Measurements from ENCODE around the gene ARID4B.
"Not testable (repeated sequence)": the region's sequence is repeated elsewhere in the genome, so short reads cannot be mapped to it uniquely, and the experiment has no call there.

ARID4B gene

GRCh38 chr1:235159284-235159683 is 168.7 kb downstream of the ARID4B start:
- not testable (repeated sequence) for DNase-seq

DNA sequence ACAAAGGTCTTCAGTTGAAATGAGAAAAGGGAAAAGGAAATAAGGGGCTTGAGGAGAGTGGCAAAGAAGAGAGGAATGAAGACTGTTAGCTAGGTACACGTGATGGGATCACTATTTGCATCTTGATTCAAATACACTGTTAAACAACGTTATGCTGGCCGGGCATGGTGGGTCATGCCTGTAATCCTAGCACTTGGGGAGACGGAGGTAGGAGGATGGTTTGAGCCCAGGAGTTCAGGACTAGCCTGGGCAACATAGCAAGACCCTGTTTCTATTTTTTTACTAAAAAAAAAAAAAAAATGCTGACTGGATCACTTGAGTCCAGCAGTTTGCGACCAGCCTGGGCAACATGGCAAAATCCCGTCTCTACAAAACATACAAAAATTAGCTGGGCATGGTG is 169.3 kb downstream of the ARID4B start:
- DNase-seq = no peak

DNA sequence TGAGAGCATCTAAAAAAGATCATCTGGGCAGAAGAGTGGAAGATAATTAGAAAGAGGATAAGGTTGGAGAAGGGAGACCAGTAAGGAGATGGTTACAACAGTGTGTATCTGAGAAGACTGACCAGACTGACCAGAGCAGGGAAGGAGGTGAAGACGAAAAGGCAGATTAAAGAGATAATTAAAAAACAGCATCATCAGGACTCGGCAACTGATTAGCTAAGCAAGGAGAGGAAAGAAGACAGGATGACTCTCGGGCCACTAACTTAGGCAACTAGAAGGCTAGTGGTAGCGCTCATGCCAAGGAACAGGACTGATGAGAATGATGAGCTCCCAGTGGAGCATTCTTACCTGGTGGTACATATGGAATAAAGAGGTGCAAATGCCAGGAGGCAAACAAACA is 170.8 kb downstream of the ARID4B start:
- no peak for DNase-seq

DNA sequence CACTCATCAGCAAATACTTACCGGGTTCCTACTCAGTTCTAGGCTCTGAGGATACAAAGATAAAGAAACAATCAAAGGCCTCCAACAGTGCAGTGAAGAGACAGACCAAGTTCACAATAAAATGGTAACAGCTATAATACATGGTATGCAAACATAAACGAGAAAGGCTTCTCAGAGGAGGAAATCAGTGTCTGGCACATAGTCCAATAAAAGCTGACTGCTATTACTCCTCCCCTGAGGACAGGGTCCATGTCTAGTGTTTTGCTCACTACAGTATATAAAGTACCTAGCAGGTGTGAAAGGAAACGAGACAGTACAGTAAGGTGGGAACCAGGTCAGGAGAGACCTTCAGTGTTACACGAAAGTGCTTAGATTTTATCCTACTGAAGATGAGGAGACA is 171.2 kb downstream of the ARID4B start:
- no peak for DNase-seq

DNA sequence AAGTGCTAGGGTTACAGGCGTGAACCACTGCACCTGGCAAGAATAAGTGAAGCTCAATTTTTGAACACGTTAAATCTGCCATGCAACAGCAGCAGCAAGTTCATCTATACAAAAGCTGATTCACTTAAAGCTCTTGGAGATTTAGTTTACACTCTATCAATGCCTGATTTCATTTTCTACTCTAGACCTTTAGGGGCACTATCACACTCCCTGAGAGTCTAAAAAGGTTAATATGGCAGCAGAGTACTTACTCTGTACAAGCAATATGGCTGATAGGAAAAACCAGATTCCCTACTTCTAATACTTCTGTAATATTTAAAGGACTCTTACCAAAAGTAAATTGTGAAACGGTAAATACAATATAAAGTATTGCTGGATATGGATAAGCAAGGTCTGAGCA is 171.7 kb downstream of the ARID4B start:
- DNase-seq = no peak

- no peak for DNase-seq
Measured at GRCh38 chr1:235152235-235152634, 175.7 kb downstream of the ARID4B start.

GRCh38 chr1:235151033-235151432 is 176.9 kb downstream of the ARID4B start:
- no peak for DNase-seq

GRCh38 chr1:235149824-235150223 is 178.2 kb downstream of the ARID4B start:
- no peak for DNase-seq

GRCh38 chr1:235147269-235147668 is 180.7 kb downstream of the ARID4B start:
- DNase-seq = no peak

GRCh38 chr1:235145639-235146038 is 182.3 kb downstream of the ARID4B start:
- DNase-seq = no peak

DNA sequence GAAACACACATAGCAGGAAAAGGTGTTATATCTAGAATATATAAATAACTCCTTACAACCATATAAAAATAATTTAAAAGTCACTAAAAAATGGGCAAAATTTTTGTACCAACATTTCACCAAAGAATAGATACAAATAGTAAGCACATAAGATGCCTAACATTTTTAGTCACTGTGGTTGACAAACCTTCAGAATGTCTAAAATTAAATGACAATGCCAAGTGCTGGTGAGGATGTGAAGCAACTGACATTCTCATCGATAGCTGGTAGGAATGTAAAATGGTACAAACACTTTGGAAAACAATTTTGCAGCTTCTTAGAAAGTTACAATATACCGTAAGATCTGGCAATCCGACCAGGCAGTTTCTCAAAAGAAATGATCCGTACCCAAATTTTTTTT is 185.0 kb downstream of the ARID4B start:
- DNase-seq = no peak

DNA sequence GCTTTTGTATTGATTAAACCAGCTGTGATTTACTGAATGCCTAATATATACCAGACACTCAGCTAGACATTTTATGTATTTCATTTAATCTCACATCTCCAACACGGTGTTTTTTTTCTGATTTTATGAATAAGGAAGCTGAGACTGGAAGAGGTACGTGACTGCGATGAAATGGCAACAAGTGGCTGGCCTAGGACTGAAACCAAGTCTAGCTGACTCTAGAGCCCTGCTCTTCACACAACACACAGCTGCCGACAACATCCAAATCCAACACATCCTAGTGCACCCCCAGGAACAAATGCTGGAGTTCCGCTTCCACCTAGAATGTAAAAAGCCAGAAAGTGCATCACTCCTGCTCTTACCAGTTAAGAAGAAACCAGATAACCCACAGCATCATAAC is 188.7 kb downstream of the ARID4B start:
- DNase-seq = no peak

DNA sequence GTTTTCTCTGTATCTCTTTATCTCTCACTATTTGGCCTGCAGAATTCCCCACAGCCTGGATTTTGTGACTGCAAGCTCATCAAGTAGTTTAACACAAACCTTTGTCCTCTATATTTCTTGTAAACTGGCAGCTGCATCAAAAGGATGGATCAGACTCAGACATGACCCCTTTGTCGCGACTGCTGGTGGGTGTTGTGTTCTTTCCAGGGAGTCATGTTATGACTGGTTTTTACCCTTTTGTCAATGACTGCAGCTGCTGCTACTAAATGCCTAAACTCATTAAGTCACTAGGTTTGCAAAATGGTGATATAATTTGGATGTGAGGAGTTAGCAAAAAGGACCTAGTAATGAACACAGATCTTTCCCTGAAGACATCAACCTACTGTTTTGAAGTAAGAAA is 189.2 kb downstream of the ARID4B start:
- DNase-seq = no peak

DNA sequence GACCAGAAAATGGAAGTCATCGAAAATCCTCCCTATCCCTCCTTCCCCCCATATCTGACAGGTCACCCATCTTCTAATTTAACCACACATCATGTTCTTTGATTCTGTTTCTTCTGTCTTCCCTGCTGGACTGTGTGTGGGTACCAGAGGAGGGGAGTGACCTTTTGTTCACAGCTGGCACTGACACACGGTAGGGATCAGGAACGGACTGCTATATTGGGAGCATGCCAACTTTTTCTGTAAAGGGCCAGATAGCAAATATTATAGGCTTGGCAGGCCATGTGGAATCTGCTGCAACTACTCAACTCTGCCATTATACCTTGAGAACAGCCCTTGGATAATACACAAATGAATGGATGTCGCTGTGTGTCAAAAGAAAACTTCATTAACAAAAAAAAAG is 191.9 kb downstream of the ARID4B start:
- DNase-seq = no peak

GRCh38 chr1:235134171-235134570 is 193.8 kb downstream of the ARID4B start:
- DNase-seq = no peak

GRCh38 chr1:235133086-235133485 is 194.9 kb downstream of the ARID4B start:
- no peak for DNase-seq

DNA sequence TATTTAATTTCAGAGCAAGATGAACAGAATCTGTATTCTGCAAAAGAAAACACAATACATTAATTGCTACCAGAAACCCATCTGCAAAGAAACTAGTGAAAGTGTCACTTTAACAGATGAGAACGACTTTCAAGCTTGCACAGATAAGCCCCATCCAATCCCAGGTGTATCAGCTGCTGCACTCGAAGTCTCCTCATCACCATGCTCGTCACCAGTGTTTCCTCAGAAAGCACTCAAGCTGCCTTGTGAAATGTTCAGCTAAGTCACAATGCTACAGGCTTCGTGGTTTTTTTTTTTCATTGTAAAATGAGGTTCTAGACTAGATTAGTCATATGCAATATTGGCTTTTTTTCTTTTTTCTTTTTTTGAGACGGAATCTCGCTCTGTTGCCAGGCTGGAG is 196.0 kb downstream of the ARID4B start:
- no peak for DNase-seq

DNA sequence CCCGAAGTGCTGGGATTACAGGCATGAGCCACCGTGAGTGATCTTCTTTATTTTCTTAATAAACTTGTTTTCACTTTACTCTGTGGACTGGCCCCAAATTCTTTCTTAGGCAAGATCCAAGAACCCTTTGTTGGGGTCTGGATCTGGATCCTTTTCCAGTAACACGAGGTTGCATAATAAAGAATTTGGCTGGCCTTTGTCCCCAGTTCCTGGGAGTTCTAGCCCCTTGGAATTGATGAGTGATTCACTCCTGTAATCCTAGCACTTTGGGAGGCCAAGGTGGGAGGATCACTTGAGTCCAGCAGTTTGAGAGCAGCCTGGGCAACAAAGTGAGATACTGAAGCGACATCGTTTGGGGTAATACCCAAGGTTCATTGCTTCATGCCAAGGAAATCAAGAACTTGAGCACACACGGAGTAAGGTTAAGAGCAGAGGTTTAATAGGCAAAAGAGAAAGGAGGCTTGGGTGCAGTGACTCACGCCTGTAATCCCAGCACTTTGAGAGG is 197.2 kb downstream of the ARID4B start:
- no peak for DNase-seq

- no peak for DNase-seq
Measured at GRCh38 chr1:235129774-235130570, 198.0 kb downstream of the ARID4B start.

DNA sequence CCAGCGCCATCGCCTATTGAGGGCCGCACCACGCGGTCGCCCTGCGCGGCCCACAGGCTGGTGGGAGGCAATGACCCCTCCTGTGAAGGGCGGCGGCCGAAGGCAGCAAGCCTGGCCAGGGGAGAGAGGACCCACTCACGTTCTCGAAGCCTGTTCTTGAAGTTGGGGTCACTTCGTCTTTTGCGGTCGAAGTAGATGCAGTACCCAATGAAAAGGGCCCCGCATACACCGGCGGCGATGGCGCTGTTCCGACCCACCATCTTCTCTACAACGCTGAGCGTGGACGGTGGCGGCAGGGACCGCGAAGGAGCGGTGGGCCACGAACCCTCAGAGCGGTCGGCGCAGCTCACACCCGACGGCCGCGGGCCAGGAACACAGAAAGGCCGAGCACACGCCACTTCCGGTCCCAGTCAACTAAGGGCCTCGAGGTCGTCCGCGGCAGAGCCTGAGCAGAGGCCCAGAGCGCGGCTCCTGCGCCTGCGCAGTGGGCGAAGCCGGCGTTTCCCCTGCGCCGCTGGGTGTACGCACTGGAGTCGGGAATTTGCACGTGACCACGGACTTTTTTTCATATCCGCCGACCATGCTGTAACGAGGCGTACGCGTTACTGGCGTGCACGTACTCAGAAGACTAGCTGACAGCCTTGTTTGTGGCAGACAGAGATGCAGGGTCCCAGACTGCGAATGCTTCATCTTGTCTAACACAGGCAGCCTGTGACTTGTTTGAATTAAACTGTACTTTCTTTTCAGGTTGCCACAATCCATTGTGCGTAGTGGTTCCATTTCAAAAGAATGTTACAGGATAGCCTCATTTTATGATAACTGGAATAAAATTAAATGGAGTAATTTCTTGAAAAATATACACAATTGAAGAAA is 199.3 kb downstream of the ARID4B start, which contains the start of gene TOMM20:
TSS of gene TOMM20 (minus strand) at position 382 of the 873 bp plus-strand sequence. CDS start at position 260, 122 bp downstream.
- DNase-seq = peak; percentile 99

DNA sequence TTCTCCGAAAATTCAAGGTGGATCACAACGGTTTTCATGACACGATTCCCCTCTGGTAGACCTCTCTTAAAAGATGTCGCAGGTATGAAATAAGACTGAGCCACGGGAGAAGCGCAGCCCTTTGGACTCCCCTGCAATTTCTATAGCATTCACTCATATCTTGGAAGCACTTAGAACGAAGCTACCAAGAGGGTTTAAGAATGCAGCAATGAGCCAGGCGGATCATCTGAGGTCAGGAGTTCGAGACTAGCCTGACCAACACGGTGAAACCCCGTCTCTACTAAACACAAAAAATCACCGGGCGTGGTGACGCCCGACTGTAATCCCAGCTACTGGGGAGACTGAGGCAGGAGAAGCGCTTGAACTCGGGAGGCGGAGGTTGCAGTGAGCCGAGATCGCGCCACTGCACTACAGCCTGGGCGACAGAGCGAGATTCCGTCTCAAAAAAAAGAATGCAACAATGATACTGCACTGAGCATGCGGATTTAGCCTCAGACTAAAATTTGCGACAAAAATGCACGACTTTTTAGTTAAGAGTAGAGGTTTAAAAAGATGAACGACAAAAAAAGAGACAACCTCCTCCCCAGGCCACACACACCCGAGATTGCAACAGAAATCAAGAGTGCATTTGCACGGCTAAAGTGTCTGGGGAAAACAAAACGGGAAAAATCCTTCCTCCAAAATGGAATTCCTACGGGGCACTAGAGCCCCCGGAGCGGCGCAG is 200.1 kb downstream of the ARID4B start:
- no peak for DNase-seq

DNA sequence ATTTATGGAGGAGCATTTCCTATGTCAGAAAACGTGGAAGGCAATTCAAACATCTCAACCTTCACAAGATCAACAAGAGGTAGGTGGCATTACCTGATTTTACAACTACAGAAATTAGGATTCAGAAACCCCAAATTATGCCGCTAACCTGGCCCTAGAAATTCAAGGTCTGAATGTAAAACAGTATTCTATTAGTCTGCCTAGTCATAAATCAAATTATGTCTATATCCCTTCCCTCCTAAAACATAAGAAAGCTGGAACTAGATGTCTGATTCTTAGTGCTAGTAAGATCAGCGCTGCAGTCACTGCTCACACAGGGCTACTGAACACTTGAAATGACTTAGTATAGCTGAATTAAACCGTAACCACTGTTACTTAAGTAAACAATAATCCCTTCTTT is 200.8 kb downstream of the ARID4B start:
- no peak for DNase-seq

DNA sequence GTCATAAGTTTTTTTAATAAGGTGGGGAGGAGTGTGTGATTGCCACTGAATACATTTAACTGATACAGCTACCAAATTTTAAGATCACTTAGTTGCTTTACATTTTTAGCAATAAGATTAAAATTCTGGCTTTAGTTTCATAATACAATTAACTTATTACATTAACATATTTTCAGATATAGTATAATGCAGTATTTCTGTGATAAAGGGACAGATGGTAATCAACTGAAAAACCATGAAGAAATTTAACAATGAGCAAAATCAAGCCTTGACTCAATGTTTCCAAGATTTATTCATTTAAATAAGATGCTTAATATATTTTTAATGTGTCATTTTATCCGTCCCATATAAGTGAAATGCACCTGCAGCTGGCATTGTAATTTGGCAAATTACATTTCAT is 203.3 kb downstream of the ARID4B start:
- DNase-seq = no peak
